ENCODE measurements around the gene SLC7A6.
"Not testable (repeated sequence)": the region's sequence is repeated elsewhere in the genome, so short reads cannot be mapped to it uniquely, and the experiment has no call there.

SLC7A6 gene

GRCh38 chr16:68283801-68284598 lies 19.7 kb downstream of the SLC7A6 start:
- no peak for DNase-seq (ENCODE audit: low read depth)

- DNase-seq (ENCODE audit: low read depth): no peak
Observed at GRCh38 chr16:68284847-68285246, 20.5 kb downstream of the SLC7A6 start.

DNA sequence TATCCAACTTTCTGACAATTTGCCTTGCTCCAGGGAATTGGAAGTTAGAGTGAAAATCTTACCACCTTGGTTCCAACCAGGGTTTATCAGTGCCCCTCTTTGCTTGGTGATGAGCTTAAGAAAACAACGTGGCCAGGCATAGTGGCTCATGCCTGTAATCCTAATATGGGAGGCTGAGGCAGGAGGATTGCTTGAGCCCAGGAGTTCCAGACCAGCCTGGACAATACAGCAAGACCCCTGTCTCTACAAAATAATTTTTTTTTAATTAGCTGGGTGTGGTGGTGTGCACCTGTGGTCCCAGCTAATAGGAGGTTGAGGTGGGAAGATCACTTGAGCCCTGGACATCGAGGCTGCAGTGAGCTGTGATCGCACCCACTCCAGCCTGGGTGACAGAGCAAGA lies 21.4 kb downstream of the SLC7A6 start:
- DNase-seq (ENCODE audit: low read depth): no peak

GRCh38 chr16:68286153-68287074 lies 22.1 kb downstream of the SLC7A6 start:
- DNase-seq (ENCODE audit: low read depth): no peak

GRCh38 chr16:68287276-68288251 lies 23.2 kb downstream of the SLC7A6 start:
- DNase-seq (ENCODE audit: low read depth): peak; percentile 90

GRCh38 chr16:68288252-68288650 lies 23.9 kb downstream of the SLC7A6 start:
- DNase-seq (ENCODE audit: low read depth): no peak

DNA sequence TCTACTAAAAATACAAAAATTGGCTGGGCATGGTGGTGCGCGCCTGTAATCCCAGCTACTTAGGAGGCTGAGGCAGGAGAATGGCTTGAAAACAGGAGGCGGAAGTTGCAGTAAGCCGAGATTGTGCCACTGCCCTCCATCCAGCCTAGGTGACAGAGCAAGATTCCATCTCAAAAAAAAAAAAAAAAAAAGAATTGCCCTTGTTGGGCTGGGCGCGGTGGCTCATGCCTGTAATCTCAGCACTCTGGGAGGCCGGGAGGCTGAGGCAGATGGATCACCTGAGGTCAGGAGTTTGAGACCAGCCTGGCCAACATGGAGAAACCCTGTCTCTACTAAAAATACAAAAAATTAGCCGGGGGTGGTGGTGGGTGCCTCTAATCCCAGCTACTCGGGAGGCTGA lies 24.5 kb downstream of the SLC7A6 start:
- DNase-seq (ENCODE audit: low read depth): not testable (repeated sequence)

- DNase-seq (ENCODE audit: low read depth): no peak
Observed at GRCh38 chr16:68289202-68289601, 24.9 kb downstream of the SLC7A6 start.

DNA sequence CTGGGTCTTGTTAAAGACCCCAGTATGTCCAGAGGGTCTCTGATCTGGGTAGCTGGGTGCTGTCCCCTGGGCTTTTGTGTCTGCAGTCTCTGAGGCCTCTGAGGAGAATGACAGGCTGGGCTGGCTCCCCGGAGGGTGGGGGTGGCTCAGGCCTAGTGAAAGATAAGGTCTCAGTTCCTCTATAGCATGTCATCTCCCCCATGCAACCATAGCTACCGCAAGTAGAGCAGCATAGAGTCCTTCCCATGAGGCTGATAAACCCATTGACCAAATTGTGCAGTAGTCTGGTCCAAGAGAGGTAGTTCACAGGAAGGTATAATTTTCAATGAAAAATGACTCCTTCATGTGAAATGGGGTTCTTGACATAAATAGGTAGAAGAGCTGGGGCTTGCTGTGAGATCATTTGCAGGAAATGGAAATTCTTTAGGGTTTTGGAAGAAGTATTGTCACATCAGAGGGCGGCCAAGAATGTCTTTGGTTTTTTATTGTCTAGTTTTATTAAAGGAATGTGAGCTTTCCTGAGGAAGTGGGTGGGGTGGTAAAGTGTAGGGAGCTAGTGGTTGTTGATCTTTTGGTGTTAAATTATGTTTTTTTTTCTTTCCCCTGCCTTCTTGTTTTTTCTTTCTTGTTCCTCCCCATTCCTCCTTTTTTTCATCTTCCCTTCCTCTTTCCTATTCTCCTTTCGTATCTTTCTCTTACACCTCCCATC lies 25.4 kb downstream of the SLC7A6 start:
- DNase-seq (ENCODE audit: low read depth): peak; percentile 36

DNA sequence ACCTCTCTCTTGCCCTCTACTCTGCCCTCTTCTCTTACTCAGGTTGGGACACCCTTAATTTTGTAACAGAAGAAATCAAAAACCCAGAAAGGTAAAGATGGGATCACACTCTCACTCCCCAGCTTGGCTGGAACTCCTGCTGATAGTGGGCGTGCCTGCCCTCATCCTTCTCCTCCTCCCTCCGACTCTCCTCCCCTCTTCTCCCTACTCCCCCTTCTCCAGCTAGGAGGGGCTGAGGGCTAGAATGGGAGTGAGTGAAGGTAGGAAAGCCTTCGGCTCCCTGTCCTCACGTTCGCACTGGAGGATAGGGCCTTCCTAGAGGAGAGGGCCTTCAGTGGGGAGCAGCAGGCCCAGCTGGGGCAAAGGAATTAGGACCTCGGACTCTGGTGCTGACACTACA lies 26.1 kb downstream of the SLC7A6 start:
- no peak for DNase-seq (ENCODE audit: low read depth)

- no peak for DNase-seq (ENCODE audit: low read depth)
Observed at GRCh38 chr16:68291227-68291626, 26.9 kb downstream of the SLC7A6 start.

GRCh38 chr16:68292425-68292824 lies 28.1 kb downstream of the SLC7A6 start:
- no peak for DNase-seq (ENCODE audit: low read depth)

- no peak for DNase-seq (ENCODE audit: low read depth)
Observed at GRCh38 chr16:68296291-68296690, 32.0 kb downstream of the SLC7A6 start.

DNA sequence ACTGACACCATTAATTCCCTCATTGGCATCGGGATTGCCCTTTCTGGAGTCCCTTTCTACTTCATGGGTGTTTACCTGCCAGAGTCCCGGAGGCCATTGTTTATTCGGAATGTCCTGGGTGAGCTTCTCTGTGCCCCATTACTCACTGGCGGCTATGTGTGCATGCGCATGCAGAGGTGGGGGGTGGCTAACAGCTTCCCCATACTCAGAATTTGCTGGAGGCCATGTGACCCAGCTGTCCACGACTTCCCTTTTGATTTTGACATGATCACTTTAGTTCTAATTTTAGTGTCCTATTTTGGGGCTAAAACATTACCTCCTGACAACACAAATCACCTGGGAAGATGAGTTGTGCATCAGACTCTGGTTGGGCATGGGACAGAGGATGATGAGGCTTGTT lies 32.4 kb downstream of the SLC7A6 start:
- no peak for DNase-seq (ENCODE audit: low read depth)

- DNase-seq (ENCODE audit: low read depth): peak; percentile 55
Observed at GRCh38 chr16:68297908-68298307, 33.6 kb downstream of the SLC7A6 start.

GRCh38 chr16:68298312-68298711 lies 34.0 kb downstream of the SLC7A6 start:
- no peak for DNase-seq (ENCODE audit: low read depth)

- DNase-seq (ENCODE audit: low read depth): peak; percentile 88
Observed at GRCh38 chr16:68298907-68299561, 34.7 kb downstream of the SLC7A6 start.

DNA sequence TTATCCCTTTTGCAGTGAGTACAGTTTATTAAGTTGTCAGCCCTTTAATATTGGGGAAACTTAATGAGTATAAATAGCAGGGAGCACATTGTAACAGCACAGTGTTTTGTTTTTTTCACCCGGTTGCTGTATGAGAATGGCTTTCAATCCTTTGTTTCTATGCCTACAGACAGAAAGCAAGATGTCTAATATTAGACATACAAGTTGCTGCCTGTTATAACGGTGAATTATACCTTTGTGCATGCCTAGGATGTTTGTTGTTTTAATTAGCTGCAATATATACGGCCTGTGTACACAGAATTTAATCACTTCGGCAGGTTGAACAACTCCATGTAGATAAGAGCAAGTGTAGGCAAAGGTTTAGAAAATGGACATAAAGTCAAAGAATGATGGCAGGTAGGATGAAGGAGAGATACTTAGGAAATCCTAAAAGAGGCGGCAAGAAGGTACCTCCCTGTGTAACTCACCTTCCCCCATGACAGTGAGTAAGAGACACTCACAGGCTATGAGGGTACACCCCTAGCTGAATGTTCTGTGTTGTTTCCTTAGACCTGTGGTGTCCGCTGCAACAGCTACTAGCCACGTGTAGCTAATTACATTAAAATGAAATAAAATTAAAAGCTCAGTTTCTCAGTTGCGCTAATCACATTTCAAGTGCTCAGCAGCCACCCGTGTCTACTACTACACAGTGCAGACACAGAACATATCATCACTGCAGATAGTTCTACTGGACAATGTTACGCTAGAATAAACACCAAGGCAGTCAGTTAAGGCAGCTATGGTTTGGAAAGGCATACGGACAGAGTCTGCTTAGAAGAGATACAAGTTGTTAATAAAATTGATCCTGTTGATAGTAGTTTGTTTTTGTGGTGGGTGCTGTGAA lies 35.5 kb downstream of the SLC7A6 start:
- no peak for DNase-seq (ENCODE audit: low read depth)

DNA sequence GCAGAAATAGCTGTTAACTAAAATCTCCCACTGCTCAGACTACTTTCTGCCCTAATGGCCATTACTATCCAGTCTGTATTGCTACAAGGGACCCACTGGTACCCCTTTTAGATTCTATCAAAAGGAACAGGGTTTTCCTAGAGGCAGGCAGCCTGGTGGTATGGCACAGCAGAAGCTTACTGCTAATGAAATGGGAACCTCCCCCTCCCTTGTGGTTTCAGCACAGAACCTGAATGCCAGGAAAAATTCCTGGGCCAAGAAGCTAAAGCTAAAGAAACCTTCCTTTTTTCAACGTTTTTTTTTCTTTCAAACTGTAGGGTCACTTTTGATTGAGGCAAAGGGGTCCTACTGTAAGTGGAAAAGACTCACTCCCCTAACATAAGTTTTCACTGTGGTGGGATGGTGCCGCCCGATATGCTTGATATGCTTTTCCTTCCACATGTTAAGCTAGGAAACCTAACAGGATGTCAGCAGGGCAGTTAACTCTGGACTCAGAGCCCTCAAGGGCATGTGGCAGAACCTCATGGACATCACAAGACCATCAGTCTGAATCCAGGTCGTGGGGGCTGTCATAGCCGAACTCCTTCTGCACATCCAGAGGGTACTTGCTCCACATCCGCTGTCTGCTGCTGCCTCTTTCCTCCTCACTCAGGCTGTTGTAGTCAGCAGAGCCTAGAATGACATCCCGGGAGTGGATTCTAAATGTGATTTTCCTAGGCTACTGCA lies 36.6 kb downstream of the SLC7A6 start:
- DNase-seq (ENCODE audit: low read depth): peak; percentile 54
